Spleen (tissue), 11 donors: Measurements from ENCODE around the gene EAPP. TPM values are rescaled to one million over a fixed set of nuclear protein-coding genes. Genes with fewer than 3 reads are reported as not detected.

ENCODE experiments used
- DNase-seq: peaks from one replicate; pipeline ENCODE4 v3.0.0-alpha.2; 2020
- H3K27ac ChIP-seq, 8 donors: fragments of 200-600 bp; sonication (generic) in 7 of 8; 1 replicate in 4 of 8; 2 replicates in 4 of 8; pipeline versions ENCODE4 v1.5.0 to v1.8.0; 2016 to 2021; ENCODE audit warnings: inconsistent platforms in 4 of 8, mild to moderate bottlenecking in 4 of 8, moderate library complexity in 1 of 8
- H3K27me3 ChIP-seq, 7 donors: fragments of 200-600 bp; sonication (generic) in 6 of 7; replicated peaks in 1 of 7; 1 replicate in 4 of 7; 2 replicates in 3 of 7; pipeline versions ENCODE4 v1.5.0 to v1.8.0; 2016 to 2021; ENCODE audit warnings: inconsistent platforms in 3 of 7, mild to moderate bottlenecking in 1 of 7
- H3K36me3 ChIP-seq, 6 donors: fragments of 200-600 bp; sonication (generic) in 5 of 6; 1 replicate in 4 of 6; 2 replicates in 2 of 6; pipeline versions ENCODE4 v1.5.0 to v1.8.0; 2016 to 2021; ENCODE audit warnings: inconsistent platforms in 2 of 6
- H3K4me1 ChIP-seq, 6 donors: fragments of 200-600 bp; sonication (generic) in 5 of 6; 1 replicate in 3 of 6; 2 replicates in 3 of 6; pipeline versions ENCODE4 v1.5.0 to v1.8.0; 2016 to 2021; ENCODE audit warnings: inconsistent platforms in 3 of 6
- H3K4me3 ChIP-seq, 8 donors: fragments of 200-600 bp; sonication (generic) in 7 of 8; 1 replicate in 4 of 8; 2 replicates in 4 of 8; pipeline versions ENCODE4 v1.5.0 to v1.8.0; 2016 to 2021; ENCODE audit warnings: inconsistent platforms in 4 of 8, mild to moderate bottlenecking in 4 of 8, moderate library complexity in 2 of 8
- H3K9me3 ChIP-seq, 8 donors: fragments of 200-600 bp; sonication (generic) in 7 of 8; 1 replicate in 4 of 8; 2 replicates in 4 of 8; pipeline versions ENCODE4 v1.5.0 to v1.8.0; 2016 to 2021; ENCODE audit warnings: inconsistent platforms in 4 of 8
- POLR2A ChIP-seq, 3 donors: fragments of 450-650 bp; IDR thresholded peaks; one replicate each; pipeline ENCODE4 v1.5.1; 2017; ENCODE audit warnings: antibody characterized with exemption in 3 of 3, mild to moderate bottlenecking in 1 of 3
- POLR2AphosphoS5 ChIP-seq, 3 donors: sonication (generic); formaldehyde crosslinking; IDR thresholded peaks; one replicate each; pipeline ENCODE4 v1.5.1; 2017; ENCODE audit warnings: antibody characterized with exemption in 3 of 3
- WGBS, 5 donors: extraction: QIAGEN DNeasy Blood & Tissue Kit in 3 of 5; methylation state at CpG; one replicate each; pipeline versions ENCODE4 v1.1.5 to v1.1.7; 2013 to 2018; 5-methylcytosine and 5-hydroxymethylcytosine counted together
- intact Hi-C: fragments of 100-400 bp; cut with DNase I; formaldehyde crosslinking; loops from one replicate; pipeline ENCODE4 v1.15.0; 2023; ENCODE audit warnings: low total_unique reads
- polyA plus RNA-seq, 3 donors: library from polyadenylated mRNA; stranded (reverse); fragments of 200-250 nt; gene quantifications; one replicate each; pipeline ENCODE4 v1.2.1, GENCODE V29; 2013
- total RNA-seq, 7 donors: library from RNA; depleted of rRNA in 3 of 7; stranded (reverse); fragments of >200 nt in 3 of 7; fragmentation: NEBNext Ultra II Directional in 4 of 7; extraction: Animal tissue kit (Norgen Biotek cat#: 25700) in 4 of 7; gene quantifications; one replicate each; pipeline versions ENCODE4 v1.1.0 to v1.2.1, GENCODE V29; 2016 to 2021
- TF ChIP-seq, protein P1 (sequence below), 11 experiments: fragments of 200-600 bp in 7 of 11; fragments of 450-650 bp in 4 of 11; sonication (generic) in 4 of 11; IDR thresholded peaks in 8 of 11; conservative IDR thresholded peaks in 3 of 11; 1 replicate in 7 of 11; 2 replicates in 4 of 11; pipeline versions ENCODE4 v1.4.0 to v1.8.0; 2016 to 2021; ENCODE audit warnings: antibody characterized with exemption in 11 of 11, inconsistent platforms in 4 of 11, mild to moderate bottlenecking in 1 of 11
- donor health status: healthy with polysubstance abuse.
- donor health status: DM: no; HTN: no; CAD: no; lungs with moderate emphysema.
- donor health status: DM: no; HTN: no; CAD: no.
- donor health status: Bipolar disorder and iron deficiency.
- donor health status: healthy.
- donor health status: DM: no; HTN: no; CAD: no.
- donor health status: DM: yes; HTN: yes; CAD: no.

Gene EAPP
- total and polyA plus RNA-seq, 10 donors: 26.7 to 44.9 (median 36.8) TPM

DNA sequence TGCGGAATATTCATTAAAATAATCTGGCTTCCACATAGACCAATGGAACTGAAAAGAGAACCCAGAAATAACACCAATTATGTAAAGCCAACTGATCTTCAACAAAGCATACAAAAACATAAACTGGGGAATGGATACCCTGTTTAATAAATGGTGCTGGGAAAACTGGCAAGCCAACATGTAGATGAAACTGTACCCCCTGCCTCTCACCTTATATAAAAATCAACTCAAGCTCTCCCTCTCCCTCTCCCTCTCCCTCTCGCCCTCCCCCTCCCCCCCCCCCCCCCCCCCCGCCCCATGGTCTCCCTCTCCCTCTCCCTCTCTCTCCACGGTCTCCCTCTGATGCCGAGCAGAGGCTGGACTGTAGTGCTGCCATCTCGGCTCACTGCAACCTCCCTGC is 64.3 kb downstream of the EAPP start:
- Histone ChIP-seq H3K9me3 (no peaks in the 10 kb centered on the region), H3K27me3 (no peaks in the 10 kb centered on the region), H3K4me3 (no peak overlapping the region), H3K27ac (no peak overlapping the region), H3K4me1 (no peaks in the 10 kb centered on the region), H3K36me3 (no peaks in the 10 kb centered on the region)
- no peak for DNase-seq
- intact Hi-C loops: no loop called here
- TF ChIP-seq POLR2A (IDR thresholded peaks at IDR 0.05) (no peak), POLR2AphosphoS5 (IDR thresholded peaks at IDR 0.05) (no peak)
- TF ChIP-seq, protein P1, sequence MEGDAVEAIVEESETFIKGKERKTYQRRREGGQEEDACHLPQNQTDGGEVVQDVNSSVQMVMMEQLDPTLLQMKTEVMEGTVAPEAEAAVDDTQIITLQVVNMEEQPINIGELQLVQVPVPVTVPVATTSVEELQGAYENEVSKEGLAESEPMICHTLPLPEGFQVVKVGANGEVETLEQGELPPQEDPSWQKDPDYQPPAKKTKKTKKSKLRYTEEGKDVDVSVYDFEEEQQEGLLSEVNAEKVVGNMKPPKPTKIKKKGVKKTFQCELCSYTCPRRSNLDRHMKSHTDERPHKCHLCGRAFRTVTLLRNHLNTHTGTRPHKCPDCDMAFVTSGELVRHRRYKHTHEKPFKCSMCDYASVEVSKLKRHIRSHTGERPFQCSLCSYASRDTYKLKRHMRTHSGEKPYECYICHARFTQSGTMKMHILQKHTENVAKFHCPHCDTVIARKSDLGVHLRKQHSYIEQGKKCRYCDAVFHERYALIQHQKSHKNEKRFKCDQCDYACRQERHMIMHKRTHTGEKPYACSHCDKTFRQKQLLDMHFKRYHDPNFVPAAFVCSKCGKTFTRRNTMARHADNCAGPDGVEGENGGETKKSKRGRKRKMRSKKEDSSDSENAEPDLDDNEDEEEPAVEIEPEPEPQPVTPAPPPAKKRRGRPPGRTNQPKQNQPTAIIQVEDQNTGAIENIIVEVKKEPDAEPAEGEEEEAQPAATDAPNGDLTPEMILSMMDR (IDR thresholded peaks at IDR 0.05 in 8 of 11, conservative IDR thresholded peaks at IDR 0.05 in 3 of 11): no peak
- 82 to 97% (median 93%) methylated on average over 1 to 4 of the region's 6 CpGs for WGBS, 5 donors

DNA sequence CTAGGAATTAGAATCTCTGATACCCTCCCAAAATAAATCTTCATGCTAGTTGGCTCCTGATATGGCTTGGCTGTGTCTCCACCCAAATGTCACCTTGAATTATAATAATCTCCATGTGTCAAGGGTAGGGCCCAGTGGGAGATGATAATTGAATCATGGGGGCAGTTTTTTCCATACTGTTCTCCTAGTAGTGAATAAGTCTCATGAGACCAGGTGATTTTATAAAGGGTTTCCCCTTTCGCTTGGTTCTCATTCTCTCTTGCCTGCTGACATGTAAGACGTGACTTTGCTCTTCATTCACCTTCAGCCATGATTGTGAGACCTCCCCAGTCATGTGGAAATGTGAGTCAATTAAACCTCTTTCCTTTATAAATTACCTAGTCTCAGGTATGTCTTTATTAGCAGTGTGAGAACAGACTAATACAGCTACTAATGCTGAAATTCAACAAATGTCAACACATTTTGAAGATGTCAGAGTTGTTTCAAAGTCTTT is 65.3 kb downstream of the EAPP start:
- Histone ChIP-seq H3K4me1 (no peaks in the 10 kb centered on the region), H3K27me3 (no peaks in the 10 kb centered on the region), H3K27ac (no peak overlapping the region), H3K9me3 (no peaks in the 10 kb centered on the region), H3K4me3 (no peak overlapping the region), H3K36me3 (no peaks in the 10 kb centered on the region)
- intact Hi-C loops: no loop called here
- WGBS, 5 donors: 74 to 87% (median 77%) methylated on average over 2 of the region's 2 CpGs
- no peak for TF ChIP-seq POLR2A (IDR thresholded peaks at IDR 0.05)
- TF ChIP-seq, protein P1 (IDR thresholded peaks at IDR 0.05 in 8 of 11, conservative IDR thresholded peaks at IDR 0.05 in 3 of 11): no peak
- TF ChIP-seq POLR2AphosphoS5 (IDR thresholded peaks at IDR 0.05): no peak
- no peak for DNase-seq

DNA sequence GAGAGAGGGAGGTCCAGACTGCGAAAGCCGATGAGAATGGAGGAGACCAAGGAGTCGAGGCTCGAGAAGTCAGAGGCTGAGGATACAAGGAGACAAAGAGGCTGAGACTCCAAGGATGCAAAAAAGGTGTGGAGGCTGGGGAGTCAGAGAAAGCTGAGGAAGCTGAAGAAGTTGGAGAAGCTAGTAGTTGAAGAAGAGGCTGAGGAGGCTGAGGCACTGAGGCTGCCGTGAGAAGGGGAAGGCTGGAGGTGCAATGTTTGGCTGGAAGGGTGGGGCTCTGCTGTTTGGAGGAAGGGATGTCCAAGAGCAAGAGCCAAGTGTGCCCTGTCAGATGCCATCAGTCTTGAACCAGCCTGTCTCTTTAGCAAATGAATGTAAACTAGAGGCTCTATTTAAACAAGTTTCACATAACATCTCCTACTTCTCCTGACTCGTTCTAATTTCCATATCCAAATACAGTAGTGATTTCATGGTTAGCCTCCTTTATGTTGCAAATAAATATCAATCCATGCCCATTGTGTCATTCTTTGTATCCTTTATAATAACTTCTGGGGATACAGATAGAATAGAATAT is 66.7 kb downstream of the EAPP start:
- H3K9me3 ChIP-seq: no peaks in the 10 kb centered on the region
- no peak overlapping the region for H3K27ac ChIP-seq
- intact Hi-C loops: no loop called here
- H3K27me3 ChIP-seq: no peaks in the 10 kb centered on the region
- no peak for DNase-seq
- H3K4me3 ChIP-seq: no peak overlapping the region
- WGBS, 5 donors: 79 to 93% (median 87%) methylated on average over 6 of the region's 6 CpGs
- TF ChIP-seq, protein P1 (IDR thresholded peaks at IDR 0.05 in 8 of 11, conservative IDR thresholded peaks at IDR 0.05 in 3 of 11): no peak
- no peak for TF ChIP-seq POLR2AphosphoS5 (IDR thresholded peaks at IDR 0.05)
- H3K4me1 ChIP-seq: no peaks in the 10 kb centered on the region
- no peaks in the 10 kb centered on the region for H3K36me3 ChIP-seq

DNA sequence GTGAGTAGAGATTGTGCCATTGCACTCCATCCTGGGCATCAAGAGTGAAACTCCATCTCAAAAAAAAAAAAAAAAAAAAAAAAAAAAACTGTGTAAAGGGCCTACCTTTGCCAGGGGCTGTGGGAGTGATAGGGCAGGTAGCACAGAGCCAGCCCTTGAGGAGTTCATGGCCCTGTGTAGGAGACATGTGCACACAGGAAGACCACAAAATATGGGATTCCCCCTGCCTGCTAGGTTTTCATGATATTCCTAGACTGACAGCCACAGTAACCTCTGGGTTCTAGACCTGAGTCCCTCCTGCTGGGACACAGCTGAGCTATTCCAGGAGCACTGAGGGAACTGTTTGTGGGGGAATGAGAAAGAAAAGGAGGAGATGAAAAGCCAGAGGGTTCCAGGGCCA is 69.2 kb downstream of the EAPP start:
- no peaks in the 10 kb centered on the region for H3K27me3 ChIP-seq
- DNase-seq: no peak
- H3K9me3 ChIP-seq: no peaks in the 10 kb centered on the region
- intact Hi-C loops: no loop called here
- peaks cover 0 to 6% (median 0%) of the 10 kb centered on the region in 6 donors for H3K4me1 ChIP-seq
- H3K4me3 ChIP-seq: no peak overlapping the region
- H3K36me3 ChIP-seq: no peaks in the 10 kb centered on the region
- H3K27ac ChIP-seq: no peak overlapping the region
- TF ChIP-seq POLR2AphosphoS5 (IDR thresholded peaks at IDR 0.05) (no peak), POLR2A (IDR thresholded peaks at IDR 0.05) (no peak)
- TF ChIP-seq, protein P1 (IDR thresholded peaks at IDR 0.05 in 8 of 11, conservative IDR thresholded peaks at IDR 0.05 in 3 of 11): no peak
